Smooth muscle cell of the brain vasculature (primary cell): ENCODE results near the gene HOXB6.

Experiments used
- DNase-seq: peaks from one replicate; pipeline ENCODE4 v3.0.0-alpha.2; 2012; ENCODE audit warnings: low read depth, low spot score

Gene HOXB6

GRCh38 chr17:48553190-48553547, 51.6 kb downstream of the HOXB6 start:
- DNase-seq, result no peak

- DNase-seq, result no peak
These were observed 52.2 kb downstream of the HOXB6 start for GRCh38 chr17:48552466-48553189.

GRCh38 chr17:48551596-48552465, 53.0 kb downstream of the HOXB6 start:
- no peak for DNase-seq

- no peak for DNase-seq
These were observed 53.6 kb downstream of the HOXB6 start for GRCh38 chr17:48551214-48551555.

- DNase-seq, result no peak
These were observed 54.1 kb downstream of the HOXB6 start for GRCh38 chr17:48550502-48551213.

GRCh38 chr17:48549914-48550501, 54.8 kb downstream of the HOXB6 start:
- no peak for DNase-seq

- no peak for DNase-seq
These were observed 55.5 kb downstream of the HOXB6 start for GRCh38 chr17:48549281-48549630.

- no peak for DNase-seq
These were observed 56.1 kb downstream of the HOXB6 start for GRCh38 chr17:48548523-48549280.

GRCh38 chr17:48547808-48548522, 56.8 kb downstream of the HOXB6 start:
- DNase-seq, result no peak

- DNase-seq, result no peak
These were observed 57.6 kb downstream of the HOXB6 start for GRCh38 chr17:48546924-48547807.

- DNase-seq, result no peak
These were observed 58.5 kb downstream of the HOXB6 start for GRCh38 chr17:48546137-48546923.
